Activated T-helper 2 cell treated with anti-CD3 and anti-CD28 coated beads, Interferon-gamma antibody, Interleukin-2, Interleukin-4, amounts not matched to agents 10 μg/mL and 5 μg/mL and 100 μg/mL, durations not matched to agents 14 hours and 24 hours and 36 hours (primary cell): ENCODE results near the gene SLC39A11. TPM values are rescaled to one million over a fixed set of nuclear protein-coding genes. Genes with fewer than 3 reads are reported as not detected.
"Not testable (repeated sequence)": the region's sequence is repeated elsewhere in the genome, so short reads cannot be mapped to it uniquely, and the experiment has no call there.

ENCODE experiments used
- DNase-seq: peaks from one replicate; pipeline ENCODE4 v3.0.0; 2021; ENCODE audit warnings: low spot score
- H3K27ac Mint-ChIP-seq: one replicate; pipeline ENCODE4 v1.8.0; 2021; ENCODE audit warnings: mixed read lengths
- H3K27me3 Mint-ChIP-seq: one replicate; pipeline ENCODE4 v1.8.0; 2021; ENCODE audit warnings: low read depth, mixed read lengths
- H3K36me3 Mint-ChIP-seq: one replicate; pipeline ENCODE4 v1.8.0; 2021; ENCODE audit warnings: low read depth, mixed read lengths
- H3K4me1 Mint-ChIP-seq: one replicate; pipeline ENCODE4 v1.8.0; 2021; ENCODE audit warnings: low read depth, mixed read lengths
- H3K4me3 Mint-ChIP-seq: one replicate; pipeline ENCODE4 v1.8.0; 2021; ENCODE audit warnings: low read depth, mild to moderate bottlenecking, moderate library complexity, mixed read lengths
- H3K9me3 Mint-ChIP-seq: one replicate; pipeline ENCODE4 v1.8.0; 2021; ENCODE audit warnings: mixed read lengths
- intact Hi-C: fragments of 100-400 bp; cut with micrococcal nuclease; formaldehyde crosslinking; loops from one replicate; pipeline ENCODE4 v1.15.1; 2023
- total RNA-seq: library from RNA; stranded (reverse); gene quantifications from 2 replicates; pipeline ENCODE4 v1.2.3, GENCODE V29; 2022

SLC39A11 gene
- total RNA-seq, 1 donor from 2014 or later, result 20.2 TPM

DNA sequence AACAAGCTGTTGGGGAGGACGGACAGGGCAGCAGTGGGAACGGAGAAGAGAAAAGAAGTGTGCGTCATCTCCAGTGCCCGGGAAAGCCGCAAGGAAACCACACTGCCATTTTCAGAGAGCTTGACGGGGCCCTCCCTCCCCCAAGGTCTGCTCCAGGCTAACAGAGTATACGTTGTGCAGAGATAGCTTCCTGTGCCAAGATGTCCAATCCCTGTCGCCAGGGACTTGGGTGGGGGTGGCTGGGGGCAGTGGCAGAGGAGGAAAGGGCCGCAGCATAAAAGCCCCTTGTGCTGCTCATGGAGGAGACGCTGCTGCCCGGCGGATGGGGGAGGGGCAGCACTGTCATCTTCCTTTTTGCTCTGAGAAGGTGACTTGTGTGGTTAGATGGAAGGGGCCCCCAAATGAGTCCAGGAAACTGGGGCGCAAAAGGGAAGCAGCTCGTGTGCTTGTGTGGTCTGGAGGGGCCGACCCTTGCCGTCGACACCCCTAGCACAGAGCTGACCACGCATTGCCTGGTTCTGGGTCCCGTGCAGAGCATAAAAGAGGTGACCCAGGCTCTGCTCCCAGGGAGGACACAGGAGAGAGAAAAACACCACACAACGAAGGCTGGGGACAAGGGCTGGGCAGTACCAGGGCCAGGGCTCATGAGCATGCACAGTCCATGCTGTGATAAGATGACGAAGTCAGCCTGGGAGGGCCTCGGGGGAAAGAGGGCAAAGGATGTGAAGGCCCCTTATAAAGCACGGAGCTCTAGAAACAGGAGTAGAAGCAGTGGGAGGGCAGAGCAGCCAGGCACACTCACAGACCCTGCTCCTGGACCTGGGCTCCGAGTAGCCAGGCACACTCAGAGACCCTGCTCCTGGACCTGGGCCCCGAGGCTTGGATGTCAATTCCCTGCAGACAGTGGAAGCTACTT is 372.7 kb downstream of the SLC39A11 start:
- peak; percentile 63 for DNase-seq
- Mint-ChIP-seq H3K4me1 (peaks cover 35% of the 10 kb centered on the region), H3K4me3 (peak overlapping the region; percentile 62), H3K36me3 (peaks cover 5% of the 10 kb centered on the region), H3K9me3 (no peaks in the 10 kb centered on the region), H3K27ac (peak overlapping the region; percentile 81), H3K27me3 (no peaks in the 10 kb centered on the region)
- intact Hi-C loops, result loop anchor here (10.0 kb wide), 1 partner anchor 595 kb away; the partner anchor contains the start of gene CDC42EP4

DNA sequence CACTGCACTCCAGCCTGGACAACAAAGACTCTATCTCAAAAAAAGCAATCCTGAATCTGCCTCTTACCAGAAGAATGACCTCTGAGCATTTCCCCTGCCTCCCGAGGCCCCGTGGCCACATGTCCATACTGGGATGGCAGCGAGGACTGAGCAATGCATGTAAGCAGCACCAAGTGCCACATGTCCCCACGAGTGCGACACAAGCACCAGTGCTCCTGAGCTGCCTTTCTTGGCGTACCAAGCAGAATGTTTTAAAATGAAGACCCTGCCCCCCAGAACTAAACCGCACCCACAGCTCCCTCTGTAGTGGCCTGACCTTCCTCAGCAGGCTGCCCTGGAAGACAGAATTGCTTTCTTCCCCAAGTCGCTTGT is 373.3 kb downstream of the SLC39A11 start:
- Mint-ChIP-seq H3K4me1 (peaks cover 34% of the 10 kb centered on the region), H3K27ac (peak overlapping the region; percentile 81), H3K27me3 (no peaks in the 10 kb centered on the region), H3K4me3 (peak overlapping the region; percentile 62), H3K9me3 (no peaks in the 10 kb centered on the region), H3K36me3 (peaks cover 5% of the 10 kb centered on the region)
- DNase-seq, result no peak
- intact Hi-C loops, result no loop called here

DNA sequence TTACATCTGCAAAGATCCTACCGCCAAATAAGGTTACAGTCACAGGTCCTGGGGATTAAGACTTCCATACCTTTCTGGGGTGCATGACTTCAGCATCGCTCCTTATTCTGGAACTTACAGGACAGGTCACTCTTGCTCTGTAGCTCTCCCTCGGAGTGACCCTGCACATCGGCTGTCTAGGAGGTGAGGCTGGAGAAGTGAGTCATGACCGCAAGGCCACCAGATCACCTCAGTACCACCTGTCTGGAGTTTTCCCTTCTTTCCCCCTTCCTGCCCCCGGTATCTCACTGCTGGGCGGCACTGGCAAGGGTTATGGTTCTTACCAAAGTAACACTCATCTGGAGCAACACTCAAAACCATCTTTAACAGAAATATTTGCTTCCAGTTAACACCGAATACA is 374.8 kb downstream of the SLC39A11 start:
- intact Hi-C loops, result no loop called here
- H3K4me1 Mint-ChIP-seq, result peaks cover 36% of the 10 kb centered on the region
- no peaks in the 10 kb centered on the region for H3K9me3 Mint-ChIP-seq
- H3K4me3 Mint-ChIP-seq, result no peak overlapping the region
- no peak for DNase-seq
- no peaks in the 10 kb centered on the region for H3K27me3 Mint-ChIP-seq
- peaks cover 11% of the 10 kb centered on the region for H3K36me3 Mint-ChIP-seq
- no peak overlapping the region for H3K27ac Mint-ChIP-seq

DNA sequence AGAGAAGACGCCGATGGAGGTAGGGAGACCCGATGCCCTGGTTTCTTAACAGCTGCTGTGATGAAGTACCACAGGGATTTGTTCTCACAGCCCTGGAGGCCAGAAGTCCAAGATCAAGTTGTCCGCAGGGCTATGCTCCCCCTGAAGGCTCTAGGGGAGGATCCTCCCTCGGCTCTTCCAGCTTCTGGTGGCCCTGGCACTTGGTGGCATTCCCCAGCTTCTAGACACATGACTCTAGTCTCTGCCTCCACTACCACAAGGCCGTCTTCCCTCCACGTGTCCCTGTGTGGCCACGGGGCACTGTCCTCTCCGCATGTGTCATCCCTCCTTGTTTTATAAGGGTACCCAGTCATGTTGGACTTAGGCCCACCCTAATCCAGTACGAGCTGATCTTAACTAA is 375.2 kb downstream of the SLC39A11 start:
- Mint-ChIP-seq H3K4me1 (peaks cover 36% of the 10 kb centered on the region), H3K27me3 (no peaks in the 10 kb centered on the region), H3K36me3 (peaks cover 12% of the 10 kb centered on the region), H3K9me3 (no peaks in the 10 kb centered on the region), H3K27ac (no peak overlapping the region), H3K4me3 (no peak overlapping the region)
- DNase-seq, result no peak
- intact Hi-C loops, result no loop called here

DNA sequence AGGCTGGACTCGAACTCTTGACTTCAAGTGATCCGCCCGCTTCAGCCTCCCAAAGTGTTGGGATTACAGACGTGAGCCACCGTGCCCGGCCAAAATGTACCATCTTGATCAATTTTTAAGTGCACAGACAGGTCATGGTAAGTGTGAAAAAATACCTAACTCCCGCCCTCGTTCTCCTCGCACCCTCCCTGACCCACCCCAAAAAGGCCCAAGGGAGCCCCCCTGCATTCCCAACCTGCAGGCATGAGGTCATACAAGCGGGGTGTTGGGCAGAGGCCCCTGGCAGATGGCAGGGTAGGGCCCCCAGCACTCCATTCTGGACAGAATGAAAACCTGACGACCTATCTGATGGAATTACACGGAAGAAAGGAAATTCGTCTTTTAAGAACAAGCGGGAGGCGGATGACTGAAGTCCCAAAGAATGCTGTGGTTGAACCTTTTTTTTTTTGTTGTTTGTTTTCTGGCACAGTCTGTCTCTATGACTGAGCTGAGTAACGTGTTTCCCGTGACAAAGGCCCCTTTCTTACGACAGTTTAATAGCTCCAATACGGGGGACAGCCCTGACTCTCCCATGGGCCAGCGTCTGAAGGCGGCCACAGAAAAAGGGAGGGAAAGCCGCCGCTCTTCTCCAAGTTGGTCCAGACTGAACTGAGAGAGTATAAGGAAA is 376.4 kb downstream of the SLC39A11 start:
- intact Hi-C loops, result no loop called here
- Mint-ChIP-seq H3K36me3 (peaks cover 20% of the 10 kb centered on the region), H3K9me3 (peaks cover 6% of the 10 kb centered on the region), H3K4me3 (no peak overlapping the region), H3K4me1 (peaks cover 35% of the 10 kb centered on the region), H3K27me3 (no peaks in the 10 kb centered on the region), H3K27ac (no peak overlapping the region)
- DNase-seq, result no peak

DNA sequence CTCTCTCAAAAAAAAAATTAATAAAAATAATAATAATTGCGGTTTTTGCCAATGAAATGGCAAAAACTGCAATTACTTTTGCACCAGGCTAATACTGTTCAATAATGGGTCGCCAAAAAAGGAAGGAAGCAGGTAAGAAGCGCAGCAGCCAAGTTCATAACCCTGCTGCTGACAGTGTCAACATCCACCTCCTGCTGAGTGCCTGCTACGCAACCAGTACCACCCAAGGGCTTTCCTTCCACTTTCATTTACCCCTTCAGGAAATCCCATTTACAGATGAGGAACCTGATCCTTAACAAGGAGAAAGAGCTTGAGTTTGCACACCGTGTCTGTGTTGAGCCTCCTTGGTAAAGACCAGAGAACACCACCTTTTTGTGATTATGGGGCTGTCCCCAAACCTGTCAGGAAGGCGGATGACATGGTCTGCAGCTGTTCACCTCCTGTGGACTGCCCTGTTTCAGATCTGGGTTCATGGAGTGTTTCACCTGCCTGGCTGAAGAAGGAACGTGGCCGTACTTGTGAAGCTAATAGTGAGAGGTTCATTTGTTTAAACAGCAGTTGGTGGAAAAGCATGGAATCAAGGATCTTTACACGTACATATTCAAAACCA is 378.0 kb downstream of the SLC39A11 start:
- no peaks in the 10 kb centered on the region for H3K27me3 Mint-ChIP-seq
- no peak overlapping the region for H3K27ac Mint-ChIP-seq
- H3K36me3 Mint-ChIP-seq, result peaks cover 31% of the 10 kb centered on the region
- DNase-seq, result no peak
- intact Hi-C loops, result no loop called here
- peaks cover 14% of the 10 kb centered on the region for H3K9me3 Mint-ChIP-seq
- peaks cover 36% of the 10 kb centered on the region for H3K4me1 Mint-ChIP-seq
- no peak overlapping the region for H3K4me3 Mint-ChIP-seq

DNA sequence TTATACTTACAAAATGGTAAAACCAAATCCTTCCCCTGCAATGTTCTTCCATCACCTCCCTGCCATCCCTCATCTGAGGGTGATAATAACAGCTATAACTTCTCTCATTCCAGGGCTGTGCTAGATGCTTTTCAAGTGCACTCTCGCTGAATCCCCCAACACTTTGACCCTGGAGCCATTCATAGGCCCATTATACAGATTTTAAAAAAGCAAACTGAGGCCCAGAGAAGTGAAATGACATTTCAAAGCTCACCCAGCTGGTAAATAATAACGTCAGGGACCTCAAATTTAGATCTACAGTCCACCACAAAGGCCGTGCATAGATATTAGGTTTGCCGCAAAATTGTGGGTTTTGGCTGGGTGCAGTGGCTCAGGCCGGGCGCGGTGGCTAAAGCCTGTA is 378.8 kb downstream of the SLC39A11 start:
- H3K27me3 Mint-ChIP-seq, result no peaks in the 10 kb centered on the region
- DNase-seq, result no peak
- peaks cover 33% of the 10 kb centered on the region for H3K36me3 Mint-ChIP-seq
- H3K27ac Mint-ChIP-seq, result no peak overlapping the region
- H3K4me1 Mint-ChIP-seq, result peaks cover 34% of the 10 kb centered on the region
- peaks cover 15% of the 10 kb centered on the region for H3K9me3 Mint-ChIP-seq
- H3K4me3 Mint-ChIP-seq, result no peak overlapping the region
- intact Hi-C loops, result no loop called here

DNA sequence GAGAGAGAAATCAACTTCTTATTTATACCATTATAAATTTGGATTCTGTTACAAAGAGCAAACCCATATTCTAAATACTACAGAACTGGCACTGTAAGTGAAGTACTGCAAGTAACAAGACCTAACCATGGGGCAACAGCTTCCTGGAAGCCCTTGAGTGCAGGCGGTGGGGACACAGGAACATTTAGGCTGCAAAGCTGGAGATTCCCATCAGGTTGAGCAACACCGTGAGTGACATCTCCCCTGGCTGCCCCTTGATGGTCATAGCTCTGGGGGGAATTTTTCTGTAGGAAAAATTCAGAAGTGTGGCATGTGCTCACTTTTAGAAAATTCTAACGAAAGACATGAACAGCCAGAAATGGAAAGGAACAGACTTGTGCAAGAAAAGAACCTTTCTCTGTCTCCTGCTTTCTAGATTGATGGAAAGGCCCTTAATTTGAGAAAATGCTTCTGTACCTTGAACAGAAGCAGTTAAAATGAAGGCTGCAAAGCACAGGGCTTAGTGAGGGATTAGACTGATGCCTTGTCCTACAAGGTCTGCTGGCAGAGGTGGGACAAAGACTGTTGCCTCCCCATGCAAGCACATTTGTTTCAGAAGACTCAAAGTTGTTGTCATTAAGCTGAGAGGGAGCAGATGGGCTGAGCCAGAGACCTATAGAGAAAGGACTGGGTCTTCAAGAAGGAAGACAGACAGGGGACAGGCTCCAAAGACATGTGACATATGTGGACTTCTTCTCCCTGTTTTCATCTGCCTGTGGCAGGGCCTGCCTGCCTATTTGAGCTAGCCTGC is 380.8 kb downstream of the SLC39A11 start:
- H3K27me3 Mint-ChIP-seq, result no peaks in the 10 kb centered on the region
- H3K27ac Mint-ChIP-seq, result no peak overlapping the region
- H3K4me1 Mint-ChIP-seq, result peaks cover 31% of the 10 kb centered on the region
- no peak overlapping the region for H3K4me3 Mint-ChIP-seq
- no peak for DNase-seq
- intact Hi-C loops, result no loop called here
- peaks cover 20% of the 10 kb centered on the region for H3K9me3 Mint-ChIP-seq
- H3K36me3 Mint-ChIP-seq, result peaks cover 44% of the 10 kb centered on the region

DNA sequence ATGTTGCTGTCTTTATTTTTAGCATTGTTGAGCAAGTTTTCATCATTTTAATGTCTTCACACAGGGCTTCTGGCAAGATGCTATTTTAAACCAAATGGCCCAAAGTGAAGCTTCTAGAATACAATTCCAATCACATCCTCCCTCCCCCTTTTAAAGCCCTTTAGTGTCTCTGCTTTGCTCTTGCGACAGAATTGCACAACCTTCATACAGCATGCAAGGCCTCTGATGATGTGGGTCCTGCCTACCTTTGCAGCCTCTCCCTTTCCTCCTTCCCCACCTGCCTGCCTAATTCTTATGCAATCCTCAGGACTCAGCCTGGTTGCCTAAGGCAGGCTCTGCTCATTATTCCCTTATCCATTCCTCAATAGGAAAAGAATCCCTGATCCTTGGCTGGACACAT is 381.7 kb downstream of the SLC39A11 start:
- Mint-ChIP-seq H3K4me3 (no peak overlapping the region), H3K4me1 (peaks cover 37% of the 10 kb centered on the region), H3K9me3 (peaks cover 20% of the 10 kb centered on the region), H3K36me3 (peaks cover 44% of the 10 kb centered on the region), H3K27ac (no peak overlapping the region), H3K27me3 (no peaks in the 10 kb centered on the region)
- no peak for DNase-seq
- intact Hi-C loops, result no loop called here

DNA sequence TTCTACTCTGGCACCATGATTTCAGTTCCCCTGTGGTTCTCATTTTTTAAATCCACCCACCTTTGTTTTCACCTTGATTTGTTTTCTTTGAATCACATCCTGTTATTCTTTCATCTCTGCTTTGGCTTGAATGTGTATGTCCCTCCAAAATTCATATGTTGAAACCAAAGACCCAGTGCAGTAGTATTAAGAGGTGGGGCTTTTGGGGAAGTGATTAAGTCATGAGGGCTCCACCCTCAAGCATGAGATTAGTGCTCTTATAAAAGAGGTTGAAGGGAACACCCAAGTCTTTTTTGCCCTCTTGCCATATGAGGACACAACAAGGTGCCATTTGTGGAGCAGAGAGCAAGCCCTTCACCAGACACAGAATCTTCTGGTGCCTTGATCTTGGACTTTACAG is 382.3 kb downstream of the SLC39A11 start:
- intact Hi-C loops, result no loop called here
- no peaks in the 10 kb centered on the region for H3K27me3 Mint-ChIP-seq
- no peak overlapping the region for H3K4me3 Mint-ChIP-seq
- DNase-seq, result no peak
- H3K4me1 Mint-ChIP-seq, result peaks cover 38% of the 10 kb centered on the region
- H3K27ac Mint-ChIP-seq, result peak overlapping the region; percentile 22
- peaks cover 20% of the 10 kb centered on the region for H3K9me3 Mint-ChIP-seq
- H3K36me3 Mint-ChIP-seq, result peaks cover 42% of the 10 kb centered on the region

DNA sequence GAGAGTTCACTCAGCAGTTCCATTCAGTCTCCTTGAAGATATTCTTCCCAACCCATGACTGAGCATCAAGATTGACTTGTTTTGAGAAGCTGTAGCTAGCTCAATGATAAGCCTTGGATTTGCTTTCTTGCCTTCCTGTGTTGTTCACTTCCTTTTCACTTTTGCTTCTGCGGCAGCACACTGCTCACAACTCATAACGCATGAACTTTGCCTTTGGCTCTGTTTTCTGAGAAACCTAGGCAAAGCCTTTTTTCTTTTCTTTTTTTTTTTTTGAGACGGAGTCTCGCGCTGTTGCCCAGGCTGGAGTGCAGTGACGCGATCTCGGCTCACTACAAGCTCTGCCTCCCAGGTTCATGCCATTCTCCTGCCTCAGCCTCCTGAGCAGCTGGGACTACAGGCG is 383.8 kb downstream of the SLC39A11 start:
- H3K27me3 Mint-ChIP-seq, H3K4me3 Mint-ChIP-seq, intact Hi-C loops, DNase-seq: not testable (repeated sequence)
- Mint-ChIP-seq H3K9me3 (peaks cover 20% of the 10 kb centered on the region), H3K36me3 (peaks cover 41% of the 10 kb centered on the region), H3K4me1 (peaks cover 36% of the 10 kb centered on the region), H3K27ac (peak overlapping the region; percentile 64)

DNA sequence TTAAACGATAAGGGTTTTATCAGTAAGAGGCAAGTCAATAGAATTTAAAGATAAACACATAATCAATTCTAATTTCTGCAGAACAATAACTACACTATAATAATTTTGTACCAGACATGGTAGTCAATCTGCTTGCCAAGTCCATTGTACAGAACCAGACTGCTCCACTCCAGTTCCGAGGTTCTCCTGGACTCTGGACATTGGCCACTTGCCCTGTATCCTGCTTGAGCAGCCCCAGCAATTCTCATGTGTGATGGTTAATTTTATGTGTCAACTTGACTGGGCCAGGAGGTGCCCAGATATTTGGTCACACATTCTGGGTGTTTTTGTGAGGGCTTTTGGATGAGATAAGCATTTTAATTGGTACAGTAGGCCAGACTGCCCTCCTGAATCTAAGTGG is 384.6 kb downstream of the SLC39A11 start:
- Mint-ChIP-seq H3K27me3 (no peaks in the 10 kb centered on the region), H3K4me1 (peaks cover 36% of the 10 kb centered on the region), H3K27ac (no peak overlapping the region), H3K9me3 (peaks cover 20% of the 10 kb centered on the region), H3K4me3 (no peak overlapping the region), H3K36me3 (peaks cover 38% of the 10 kb centered on the region)
- intact Hi-C loops, result no loop called here
- DNase-seq, result no peak
